ENCODE measurements around the gene PAPSS2. TPM values are rescaled to one million over a fixed set of nuclear protein-coding genes. Genes with fewer than 3 reads are reported as not detected.
"Not testable (repeated sequence)": the region's sequence is repeated elsewhere in the genome, so short reads cannot be mapped to it uniquely, and the experiment has no call there.

PAPSS2 gene
- total and polyA plus RNA-seq, 4 donors = 24.3 to 86.5 (median 59.3) TPM

DNA sequence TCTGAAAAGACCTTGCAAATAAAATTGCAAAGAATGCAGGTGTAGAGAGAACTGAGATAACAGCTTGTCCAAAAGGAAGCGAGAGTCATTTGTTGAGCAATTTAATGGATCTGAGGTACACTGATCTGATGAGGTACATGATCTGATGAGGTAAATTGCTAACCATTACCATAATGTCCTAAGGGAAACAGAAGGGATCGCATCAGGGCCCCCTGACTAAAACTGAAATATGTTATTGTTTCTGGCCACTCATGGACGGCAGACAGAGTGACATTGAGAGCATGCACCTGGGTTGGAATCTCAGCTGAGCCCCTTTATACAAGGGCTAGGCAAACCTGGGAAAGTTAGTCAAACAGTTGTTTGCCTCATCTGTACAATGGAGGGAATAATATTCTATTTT lies 15.8 kb upstream of the PAPSS2 start:
- DNase-seq (ENCODE audit: low spot score) = no peak
- Histone ChIP-seq H3K36me3 (ENCODE audit: control insufficient read depth in 4 of 4, insufficient read depth in 3 of 4, low read depth in 1 of 4, low read length in 3 of 4) (no peaks in the 10 kb centered on the region), H3K27ac (ENCODE audit: low read depth in 1 of 2, low read length in 2 of 2) (no peak overlapping the region), H3K9ac (ENCODE audit: low read depth in 1 of 2, low read length in 2 of 2) (no peak overlapping the region), H3K4me1 (ENCODE audit: control insufficient read depth in 4 of 4, insufficient read depth in 4 of 4, low read length in 3 of 4) (no peaks in the 10 kb centered on the region), H3K27me3 (ENCODE audit: control insufficient read depth in 4 of 4, insufficient read depth in 4 of 4, low read length in 3 of 4) (no peaks in the 10 kb centered on the region), H3K9me3 (ENCODE audit: control insufficient read depth in 4 of 4, low read length in 3 of 4) (no peaks in the 10 kb centered on the region), H3K4me3 (ENCODE audit: low read depth in 1 of 3, low read length in 3 of 3) (no peak overlapping the region)
- WGBS = 94% methylated on average over 3 of the region's 3 CpGs
- TF ChIP-seq HNF4A (conservative IDR thresholded peaks at IDR 0.05) = no peak
- no peak for TF ChIP-seq YY1 (IDR thresholded peaks at IDR 0.05)
- TF ChIP-seq NR2F2 (IDR thresholded peaks at IDR 0.05) = no peak
- no peak for TF ChIP-seq SP1 (IDR thresholded peaks at IDR 0.05)
- TF ChIP-seq FOXA2 (IDR thresholded peaks at IDR 0.05) = no peak
- no peak for TF ChIP-seq JUND (IDR thresholded peaks at IDR 0.05)
- TF ChIP-seq RAD21 (IDR thresholded peaks at IDR 0.05) = no peak
- TF ChIP-seq, protein P1, sequence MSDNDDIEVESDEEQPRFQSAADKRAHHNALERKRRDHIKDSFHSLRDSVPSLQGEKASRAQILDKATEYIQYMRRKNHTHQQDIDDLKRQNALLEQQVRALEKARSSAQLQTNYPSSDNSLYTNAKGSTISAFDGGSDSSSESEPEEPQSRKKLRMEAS (IDR thresholded peaks at IDR 0.05) = no peak
- no peak for TF ChIP-seq ZBTB33 (IDR thresholded peaks at IDR 0.05)
- no peak for TF ChIP-seq TAF1 (conservative IDR thresholded peaks at IDR 0.05)
- TF ChIP-seq GABPA (IDR thresholded peaks at IDR 0.05 in 1 of 2, conservative IDR thresholded peaks at IDR 0.05 in 1 of 2) = no peak
- TF ChIP-seq ATF3 (IDR thresholded peaks at IDR 0.05) = no peak
- no peak for TF ChIP-seq CTCF (IDR thresholded peaks at IDR 0.05; ENCODE audit: low read depth, low read length, missing input control)
- no peak for TF ChIP-seq RXRA (IDR thresholded peaks at IDR 0.05)
- TF ChIP-seq HNF4G (IDR thresholded peaks at IDR 0.05) = no peak
- TF ChIP-seq, protein P2, sequence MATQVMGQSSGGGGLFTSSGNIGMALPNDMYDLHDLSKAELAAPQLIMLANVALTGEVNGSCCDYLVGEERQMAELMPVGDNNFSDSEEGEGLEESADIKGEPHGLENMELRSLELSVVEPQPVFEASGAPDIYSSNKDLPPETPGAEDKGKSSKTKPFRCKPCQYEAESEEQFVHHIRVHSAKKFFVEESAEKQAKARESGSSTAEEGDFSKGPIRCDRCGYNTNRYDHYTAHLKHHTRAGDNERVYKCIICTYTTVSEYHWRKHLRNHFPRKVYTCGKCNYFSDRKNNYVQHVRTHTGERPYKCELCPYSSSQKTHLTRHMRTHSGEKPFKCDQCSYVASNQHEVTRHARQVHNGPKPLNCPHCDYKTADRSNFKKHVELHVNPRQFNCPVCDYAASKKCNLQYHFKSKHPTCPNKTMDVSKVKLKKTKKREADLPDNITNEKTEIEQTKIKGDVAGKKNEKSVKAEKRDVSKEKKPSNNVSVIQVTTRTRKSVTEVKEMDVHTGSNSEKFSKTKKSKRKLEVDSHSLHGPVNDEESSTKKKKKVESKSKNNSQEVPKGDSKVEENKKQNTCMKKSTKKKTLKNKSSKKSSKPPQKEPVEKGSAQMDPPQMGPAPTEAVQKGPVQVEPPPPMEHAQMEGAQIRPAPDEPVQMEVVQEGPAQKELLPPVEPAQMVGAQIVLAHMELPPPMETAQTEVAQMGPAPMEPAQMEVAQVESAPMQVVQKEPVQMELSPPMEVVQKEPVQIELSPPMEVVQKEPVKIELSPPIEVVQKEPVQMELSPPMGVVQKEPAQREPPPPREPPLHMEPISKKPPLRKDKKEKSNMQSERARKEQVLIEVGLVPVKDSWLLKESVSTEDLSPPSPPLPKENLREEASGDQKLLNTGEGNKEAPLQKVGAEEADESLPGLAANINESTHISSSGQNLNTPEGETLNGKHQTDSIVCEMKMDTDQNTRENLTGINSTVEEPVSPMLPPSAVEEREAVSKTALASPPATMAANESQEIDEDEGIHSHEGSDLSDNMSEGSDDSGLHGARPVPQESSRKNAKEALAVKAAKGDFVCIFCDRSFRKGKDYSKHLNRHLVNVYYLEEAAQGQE (IDR thresholded peaks at IDR 0.05) = no peak
- no peak for TF ChIP-seq EGR1 (IDR thresholded peaks at IDR 0.05; ENCODE audit: low read depth in 2 of 2)
- no peak for TF ChIP-seq FOXA1 (IDR thresholded peaks at IDR 0.05)

- not testable (repeated sequence) for H3K27ac ChIP-seq (ENCODE audit: low read depth in 1 of 2, low read length in 2 of 2); H3K9ac ChIP-seq (ENCODE audit: low read depth in 1 of 2, low read length in 2 of 2); H3K9me3 ChIP-seq (ENCODE audit: control insufficient read depth in 4 of 4, low read length in 3 of 4); H3K4me3 ChIP-seq (ENCODE audit: low read depth in 1 of 3, low read length in 3 of 3); H3K4me1 ChIP-seq (ENCODE audit: control insufficient read depth in 4 of 4, insufficient read depth in 4 of 4, low read length in 3 of 4); H3K27me3 ChIP-seq (ENCODE audit: control insufficient read depth in 4 of 4, insufficient read depth in 4 of 4, low read length in 3 of 4); DNase-seq (ENCODE audit: low spot score); H3K36me3 ChIP-seq (ENCODE audit: control insufficient read depth in 4 of 4, insufficient read depth in 3 of 4, low read depth in 1 of 4, low read length in 3 of 4)
- 95% methylated on average over 3 of the region's 3 CpGs for WGBS
Measured at GRCh38 chr10:87644500-87644899, 15.2 kb upstream of the PAPSS2 start.

Measured in liver (tissue), 9 donors.